Immature natural killer cell (primary cell): ENCODE measurements around the gene FOXB2. TPM values are rescaled to one million over a fixed set of nuclear protein-coding genes. Genes with fewer than 3 reads are reported as not detected.
"Not testable (repeated sequence)": the region's sequence is repeated elsewhere in the genome, so short reads cannot be mapped to it uniquely, and the experiment has no call there.

ENCODE experiments used
- DNase-seq, 3 donors: peaks; one replicate each; pipeline ENCODE4 v3.0.0; 2022; ENCODE audit warnings: mixed read lengths in 1 of 3
- H3K27ac Mint-ChIP-seq, 6 donors: one replicate each; pipeline ENCODE4 v1.8.0; 2020; ENCODE audit warnings: mixed read lengths in 6 of 6, mild to moderate bottlenecking in 5 of 6, inconsistent platforms in 4 of 6, moderate library complexity in 3 of 6
- H3K27me3 Mint-ChIP-seq, 3 donors: one replicate each; pipeline ENCODE4 v1.8.0; 2020 to 2021; ENCODE audit warnings: low read depth in 3 of 3, mild to moderate bottlenecking in 3 of 3, mixed read lengths in 3 of 3, moderate library complexity in 3 of 3, inconsistent platforms in 1 of 3
- H3K36me3 Mint-ChIP-seq, 3 donors: one replicate each; pipeline ENCODE4 v1.8.0; 2020; ENCODE audit warnings: mixed read lengths in 3 of 3, inconsistent platforms in 2 of 3, mild to moderate bottlenecking in 2 of 3
- H3K4me1 Mint-ChIP-seq, 2 donors: one replicate each; pipeline ENCODE4 v1.8.0; 2020; ENCODE audit warnings: inconsistent platforms in 2 of 2, mild to moderate bottlenecking in 2 of 2, mixed read lengths in 2 of 2, moderate library complexity in 1 of 2
- H3K4me3 Mint-ChIP-seq, 5 donors: one replicate each; pipeline ENCODE4 v1.8.0; 2020; ENCODE audit warnings: mild to moderate bottlenecking in 5 of 5, mixed read lengths in 5 of 5, inconsistent platforms in 3 of 5, moderate library complexity in 3 of 5
- H3K9me3 Mint-ChIP-seq, 6 donors: one replicate each; pipeline ENCODE4 v1.8.0; 2020; ENCODE audit warnings: mild to moderate bottlenecking in 6 of 6, mixed read lengths in 6 of 6, inconsistent platforms in 4 of 6, moderate library complexity in 3 of 6
- polyA plus RNA-seq, 3 donors: library from polyadenylated mRNA; unstranded; fragments of 300-500 nt; fragmentation: Illumina TruSeq; gene quantifications; one replicate each; pipeline ENCODE4 v1.2.3, GENCODE V29; 2021

Gene FOXB2
- polyA plus RNA-seq, 3 donors from 2014 or later = not detected

- not testable (repeated sequence) for H3K36me3 Mint-ChIP-seq, DNase-seq, H3K4me1 Mint-ChIP-seq, H3K27me3 Mint-ChIP-seq, H3K4me3 Mint-ChIP-seq, H3K9me3 Mint-ChIP-seq, H3K27ac Mint-ChIP-seq
Measured at GRCh38 chr9:77060681-77061080, 41.2 kb downstream of the FOXB2 start.

DNA sequence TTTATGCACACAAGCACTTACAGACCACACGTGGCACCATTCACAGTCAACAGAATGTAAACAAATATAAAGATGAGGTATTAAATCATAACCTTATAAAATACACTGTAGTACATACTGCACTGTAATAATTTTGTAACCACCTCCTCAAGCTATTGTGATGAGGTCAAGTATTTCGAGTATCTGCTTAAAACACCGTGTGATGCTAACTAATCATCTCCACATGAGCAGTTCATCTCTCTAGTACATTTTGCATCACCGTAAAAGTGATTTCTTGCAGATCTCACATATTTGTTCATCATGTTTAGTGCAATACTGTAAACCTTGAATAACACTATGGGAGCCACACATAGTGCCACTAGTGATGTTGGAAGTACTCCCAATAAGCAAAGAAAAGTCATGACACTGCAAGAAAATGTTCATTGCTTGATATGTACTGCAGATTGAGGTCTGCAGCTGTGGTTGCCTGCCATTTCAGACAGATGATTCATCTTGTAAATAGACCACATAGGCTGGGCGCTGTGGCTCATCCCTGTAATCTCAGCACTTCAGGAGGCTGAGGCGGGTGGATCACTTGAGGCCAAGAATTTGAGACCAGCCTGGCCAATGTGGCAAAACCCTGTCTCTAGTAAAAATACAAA is 44.3 kb downstream of the FOXB2 start:
- Mint-ChIP-seq H3K36me3 (no peaks in the 10 kb centered on the region), H3K27ac (no peak overlapping the region), H3K9me3 (peaks cover 0 to 8% (median 1%) of the 10 kb centered on the region in 6 donors), H3K4me1 (no peaks in the 10 kb centered on the region), H3K4me3 (no peak overlapping the region), H3K27me3 (peaks cover 0 to 2% (median 2%) of the 10 kb centered on the region in 3 donors)
- no peak for DNase-seq

GRCh38 chr9:77066388-77066787 is 46.9 kb downstream of the FOXB2 start:
- no peaks in the 10 kb centered on the region for H3K4me1 Mint-ChIP-seq
- H3K9me3 Mint-ChIP-seq = peaks cover 0 to 8% (median 0%) of the 10 kb centered on the region in 6 donors
- H3K27ac Mint-ChIP-seq = no peak overlapping the region
- H3K4me3 Mint-ChIP-seq = no peak overlapping the region
- H3K27me3 Mint-ChIP-seq = peaks cover 0 to 2% (median 2%) of the 10 kb centered on the region in 3 donors
- no peaks in the 10 kb centered on the region for H3K36me3 Mint-ChIP-seq
- DNase-seq = no peak

Other genes with a start within 250 kb of the FOXB2 start
- under 1 TPM in 2 of 3 donors, not detected in 1; 0.11 to 0.24 TPM for gene PRUNE2, start 113.5 kb upstream of the FOXB2 start, polyA plus RNA-seq
- 1 to 10 TPM; 2.0 to 5.6 (median 4.5) TPM for gene VPS13A, start 157.9 kb downstream of the FOXB2 start, polyA plus RNA-seq